Gastrocnemius medialis (tissue), 4 donors: ENCODE measurements around the gene ELK4.

ENCODE experiments used
- POLR2A ChIP-seq, 2 donors: fragments of 450-650 bp; IDR thresholded peaks; one replicate each; pipeline ENCODE4 v1.6.1; 2017; ENCODE audit warnings: antibody characterized with exemption in 2 of 2, mild to moderate bottlenecking in 2 of 2, moderate library complexity in 2 of 2
- TF ChIP-seq, protein P1 (sequence below), 5 experiments: fragments of 450-650 bp in 3 of 5; fragments of 200-600 bp in 2 of 5; sonication (generic) in 2 of 5; IDR thresholded peaks in 4 of 5; conservative IDR thresholded peaks in 1 of 5; 1 replicate in 4 of 5; 2 replicates in 1 of 5; pipeline ENCODE4 v1.5.1; 2016 to 2019; ENCODE audit warnings: antibody characterized with exemption in 5 of 5, mild to moderate bottlenecking in 3 of 5, moderate library complexity in 3 of 5

DNA sequence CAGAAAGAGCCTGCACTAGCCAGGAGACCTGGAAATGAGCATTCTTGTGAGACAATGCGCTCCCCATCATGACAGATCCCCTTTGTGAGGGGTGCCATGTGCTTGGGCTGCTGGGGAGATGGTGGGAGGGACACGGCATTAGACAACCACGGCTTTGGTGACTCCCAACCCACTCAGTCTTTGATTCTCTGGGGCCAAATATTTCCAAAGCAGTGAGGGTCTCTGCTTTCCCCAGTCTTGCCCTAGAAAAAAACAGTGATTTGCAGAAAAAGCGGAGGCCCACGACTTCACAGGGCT is 38.3 kb upstream of the ELK4 start:
- TF ChIP-seq, protein P1, sequence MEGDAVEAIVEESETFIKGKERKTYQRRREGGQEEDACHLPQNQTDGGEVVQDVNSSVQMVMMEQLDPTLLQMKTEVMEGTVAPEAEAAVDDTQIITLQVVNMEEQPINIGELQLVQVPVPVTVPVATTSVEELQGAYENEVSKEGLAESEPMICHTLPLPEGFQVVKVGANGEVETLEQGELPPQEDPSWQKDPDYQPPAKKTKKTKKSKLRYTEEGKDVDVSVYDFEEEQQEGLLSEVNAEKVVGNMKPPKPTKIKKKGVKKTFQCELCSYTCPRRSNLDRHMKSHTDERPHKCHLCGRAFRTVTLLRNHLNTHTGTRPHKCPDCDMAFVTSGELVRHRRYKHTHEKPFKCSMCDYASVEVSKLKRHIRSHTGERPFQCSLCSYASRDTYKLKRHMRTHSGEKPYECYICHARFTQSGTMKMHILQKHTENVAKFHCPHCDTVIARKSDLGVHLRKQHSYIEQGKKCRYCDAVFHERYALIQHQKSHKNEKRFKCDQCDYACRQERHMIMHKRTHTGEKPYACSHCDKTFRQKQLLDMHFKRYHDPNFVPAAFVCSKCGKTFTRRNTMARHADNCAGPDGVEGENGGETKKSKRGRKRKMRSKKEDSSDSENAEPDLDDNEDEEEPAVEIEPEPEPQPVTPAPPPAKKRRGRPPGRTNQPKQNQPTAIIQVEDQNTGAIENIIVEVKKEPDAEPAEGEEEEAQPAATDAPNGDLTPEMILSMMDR (IDR thresholded peaks at IDR 0.05 in 4 of 5, conservative IDR thresholded peaks at IDR 0.05 in 1 of 5) = no peak
- TF ChIP-seq POLR2A (IDR thresholded peaks at IDR 0.05) = no peak
